CD1c-positive myeloid dendritic cell (primary cell): ENCODE measurements around the gene CACNB2.

Experiments
- DNase-seq: peaks from one replicate; pipeline ENCODE4 v3.0.0-alpha.2; 2016; ENCODE audit errors: extremely low spot score

CACNB2 gene

DNA sequence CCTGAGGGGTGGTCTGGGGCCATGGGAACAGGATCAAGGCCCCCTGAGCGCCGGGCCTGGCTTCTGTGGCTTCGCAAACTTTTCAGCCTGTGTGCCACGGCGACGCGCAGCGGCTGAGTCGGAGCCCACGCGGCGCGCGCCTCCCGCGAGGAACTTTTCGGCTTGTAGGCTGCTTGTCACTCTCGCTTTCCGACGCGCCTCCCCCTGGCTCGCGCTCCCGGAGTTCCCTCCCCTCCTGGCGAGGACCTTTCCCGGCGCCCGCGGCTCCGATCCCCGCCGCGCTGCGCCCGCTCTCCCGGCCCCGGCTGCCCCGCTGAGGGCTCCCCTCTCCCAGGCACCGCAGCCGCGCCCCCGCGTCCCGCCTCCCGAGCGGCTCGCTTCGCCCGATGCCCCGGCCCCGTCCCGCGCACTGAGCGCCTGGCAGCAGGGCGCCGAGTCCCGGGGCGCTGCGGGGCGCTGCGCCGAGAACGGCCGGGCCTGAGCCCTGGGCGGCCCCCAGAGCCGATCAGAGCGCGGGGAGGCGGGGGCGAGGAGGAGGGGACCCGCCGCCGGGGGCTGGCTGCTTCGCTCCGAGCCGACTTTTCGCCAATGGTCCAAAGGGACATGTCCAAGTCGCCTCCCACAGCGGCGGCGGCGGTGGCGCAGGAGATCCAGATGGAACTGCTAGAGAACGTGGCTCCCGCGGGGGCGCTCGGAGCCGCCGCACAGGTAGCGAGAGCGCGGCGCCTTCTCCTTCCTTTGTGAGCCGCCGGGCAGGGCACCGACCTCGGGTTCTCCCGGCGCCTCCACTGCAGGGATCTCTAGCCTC lies at the start of gene CACNB2:
Gene CACNB2 (plus strand): TSS at position 276 of the 808 bp plus-strand sequence.
- peak; percentile 7 for DNase-seq

DNA sequence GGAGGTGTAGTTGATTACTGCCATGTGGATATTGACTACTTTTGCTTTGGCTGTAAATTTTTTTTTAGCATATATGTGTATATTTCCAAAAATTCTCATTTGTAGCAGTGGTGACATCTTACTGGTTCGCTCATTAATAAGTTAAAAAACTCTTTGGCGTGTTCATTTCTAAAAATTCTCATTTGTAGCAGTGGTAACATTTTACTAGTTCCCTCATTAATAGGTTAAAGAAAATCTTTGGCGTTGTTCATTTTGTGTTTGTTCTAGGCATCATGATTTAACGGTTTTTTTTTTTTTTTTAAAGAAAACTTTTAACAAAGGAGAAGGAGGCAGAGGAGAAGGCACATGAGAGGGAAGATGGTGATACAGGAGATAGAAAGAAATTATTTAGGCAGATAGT lies 45.9 kb upstream of the CACNB2 start:
- DNase-seq, result no peak

DNA sequence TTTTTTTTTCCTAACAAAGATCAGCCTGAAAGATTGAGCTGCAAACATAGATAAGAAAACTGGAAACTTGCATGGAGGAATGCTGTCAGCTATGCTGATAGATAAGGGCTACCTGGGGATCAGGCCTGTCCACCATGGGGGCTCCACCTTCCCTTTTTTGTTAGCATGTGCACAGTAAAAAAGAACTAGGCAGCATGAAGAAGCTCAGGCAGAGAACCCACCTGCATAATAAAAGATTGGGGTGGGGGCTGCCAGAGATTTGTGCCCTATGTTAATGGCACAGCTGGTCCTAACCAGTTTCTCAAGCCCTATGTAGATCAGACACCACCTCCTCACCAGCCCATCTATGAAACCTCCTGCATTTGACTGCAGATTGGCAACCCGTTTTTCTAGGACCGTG lies 45.4 kb upstream of the CACNB2 start:
- no peak for DNase-seq

DNA sequence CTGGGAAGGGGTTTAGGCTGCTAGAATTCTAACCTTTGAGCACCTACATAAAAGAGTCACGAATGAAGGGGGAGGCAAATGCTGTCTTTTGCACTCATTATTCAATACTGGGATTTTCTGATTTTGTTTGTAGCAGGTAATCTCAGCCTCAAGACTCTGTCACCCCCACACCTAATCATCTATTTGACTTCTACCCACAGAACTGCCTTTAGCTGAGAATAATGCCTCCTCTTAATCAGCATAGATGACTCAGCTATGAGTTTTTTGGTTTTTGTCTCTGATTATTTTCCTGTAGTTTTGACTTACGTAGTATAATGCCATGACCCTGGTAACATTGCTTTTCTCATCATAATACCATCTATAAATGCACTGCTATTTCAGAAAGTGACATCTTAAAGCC lies 42.7 kb upstream of the CACNB2 start:
- no peak for DNase-seq

DNA sequence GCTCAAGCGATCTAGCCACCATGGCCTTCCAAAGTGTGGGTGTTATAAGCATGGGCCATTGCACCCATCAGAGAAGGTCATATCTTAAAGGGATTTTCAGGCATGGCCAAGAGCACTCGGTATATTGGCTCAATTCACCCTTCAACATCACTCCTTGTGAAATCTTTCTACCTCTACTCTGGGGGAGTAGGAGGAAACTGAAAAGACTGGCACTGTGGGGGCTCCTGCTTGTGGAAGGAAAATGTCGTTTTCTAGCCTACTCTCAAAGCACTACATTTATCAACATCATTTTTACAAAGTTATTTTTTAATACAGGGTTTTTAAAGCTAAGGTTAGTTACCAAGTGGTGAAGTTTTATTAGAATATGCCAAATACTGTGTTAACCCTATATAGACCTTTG lies 42.0 kb upstream of the CACNB2 start:
- no peak for DNase-seq

DNA sequence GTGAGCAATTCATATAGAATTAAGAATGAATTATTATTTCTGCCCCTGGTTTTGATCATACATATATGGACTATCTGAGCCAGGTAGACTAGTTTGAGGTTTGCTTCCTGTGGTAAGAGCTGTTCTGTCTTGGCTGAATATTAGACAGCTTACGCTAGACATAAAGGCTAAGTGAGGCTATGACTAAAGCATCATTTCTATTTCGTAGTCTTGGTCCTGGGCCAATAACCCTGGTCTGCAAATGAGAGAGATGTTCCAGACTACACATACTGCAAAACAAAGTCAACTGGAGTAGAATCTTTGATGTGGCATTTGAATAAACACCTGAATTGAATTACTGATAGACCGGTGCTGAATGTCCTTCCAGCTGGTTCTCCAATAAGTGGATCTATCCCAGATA lies 40.8 kb upstream of the CACNB2 start:
- no peak for DNase-seq

DNA sequence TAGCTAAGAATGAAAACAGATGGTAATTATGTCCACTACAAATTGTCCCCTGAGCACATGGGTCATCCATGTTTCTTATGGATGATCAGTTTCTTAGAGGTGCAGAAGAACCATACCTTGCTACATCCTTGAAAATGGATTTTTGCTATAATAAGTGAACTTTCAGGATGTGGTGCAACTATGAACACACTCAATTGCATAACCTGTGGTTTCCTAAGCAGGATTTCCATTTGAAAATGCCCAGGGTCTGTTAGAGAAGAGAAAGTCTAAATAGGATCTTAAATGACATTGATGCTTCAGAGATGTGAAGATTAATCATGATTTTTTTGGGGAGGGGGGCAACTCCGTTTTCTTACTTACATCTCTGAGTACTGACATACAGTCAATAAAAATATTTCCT lies 39.6 kb upstream of the CACNB2 start:
- peak; percentile 11 for DNase-seq

DNA sequence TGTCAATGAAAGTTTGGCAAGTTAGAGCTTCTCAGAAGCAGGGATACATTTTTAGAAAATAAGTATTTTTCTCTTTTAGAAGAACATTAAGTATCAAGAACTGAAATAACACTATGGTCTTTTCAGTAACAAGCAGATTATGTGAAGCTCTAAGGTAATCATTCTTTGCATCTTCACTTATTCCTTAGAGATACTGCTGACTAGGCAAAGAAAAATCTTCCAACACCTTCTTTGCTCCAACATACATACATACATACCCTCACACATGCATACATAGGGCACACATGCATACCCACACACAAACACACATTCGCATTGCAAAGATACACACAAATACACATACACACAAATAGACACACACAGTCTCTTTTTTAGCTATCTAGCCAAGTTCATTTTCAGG lies 37.8 kb upstream of the CACNB2 start:
- DNase-seq, result no peak

DNA sequence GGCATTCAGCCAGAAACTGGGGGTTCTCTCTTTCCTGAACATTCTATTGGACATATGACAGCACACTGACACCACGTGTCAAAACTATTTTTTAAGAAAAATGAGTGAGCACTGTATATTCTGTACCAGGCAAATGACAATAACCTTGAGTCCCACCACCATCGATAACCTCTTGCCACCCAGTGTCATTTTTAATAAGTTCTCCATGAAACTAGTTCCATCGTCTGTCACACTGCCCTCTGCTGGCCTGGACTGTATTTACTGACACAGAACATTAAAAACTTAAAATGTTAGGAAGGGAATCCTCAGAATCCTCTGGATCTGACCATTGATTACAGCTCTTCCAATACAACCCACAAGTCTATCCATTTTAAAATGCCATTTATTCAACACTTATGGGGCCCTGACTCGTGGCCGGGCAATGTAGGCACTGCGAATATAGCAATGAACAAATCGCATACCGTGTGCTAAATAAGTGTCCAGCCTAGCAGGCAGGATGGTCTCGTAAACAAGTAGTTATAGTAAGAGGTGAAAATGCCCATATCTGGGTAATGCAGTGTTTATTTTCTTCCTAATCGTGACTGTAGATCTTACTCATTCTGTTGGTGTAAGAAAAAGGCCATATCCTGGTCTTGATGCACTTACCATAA lies 35.9 kb upstream of the CACNB2 start:
- peak; percentile 66 for DNase-seq

DNA sequence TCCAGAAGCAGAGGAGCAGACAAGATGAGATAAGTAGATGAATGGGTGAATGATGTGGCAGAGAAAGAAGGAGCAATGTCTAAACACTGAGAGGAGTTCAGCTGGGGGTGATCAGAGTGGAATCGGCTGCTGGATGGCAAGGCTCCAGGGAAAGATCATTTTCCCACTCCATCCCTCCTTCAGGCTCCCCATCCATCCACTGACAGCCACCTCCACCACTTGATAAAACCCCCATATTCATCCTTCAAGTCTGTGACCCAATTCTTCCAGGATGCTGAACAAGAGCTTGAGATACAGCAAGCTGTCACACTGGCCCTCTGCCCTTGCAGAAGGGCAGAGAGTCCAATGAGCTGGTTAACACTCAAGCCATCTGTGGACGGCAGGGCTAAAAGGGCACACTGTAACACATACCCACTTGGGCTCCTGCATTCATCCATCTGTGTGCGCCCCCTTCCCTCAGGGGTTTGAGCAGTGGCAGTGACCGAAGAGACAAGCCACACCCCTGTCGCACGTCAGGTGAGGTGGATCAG lies 30.8 kb upstream of the CACNB2 start:
- no peak for DNase-seq

DNA sequence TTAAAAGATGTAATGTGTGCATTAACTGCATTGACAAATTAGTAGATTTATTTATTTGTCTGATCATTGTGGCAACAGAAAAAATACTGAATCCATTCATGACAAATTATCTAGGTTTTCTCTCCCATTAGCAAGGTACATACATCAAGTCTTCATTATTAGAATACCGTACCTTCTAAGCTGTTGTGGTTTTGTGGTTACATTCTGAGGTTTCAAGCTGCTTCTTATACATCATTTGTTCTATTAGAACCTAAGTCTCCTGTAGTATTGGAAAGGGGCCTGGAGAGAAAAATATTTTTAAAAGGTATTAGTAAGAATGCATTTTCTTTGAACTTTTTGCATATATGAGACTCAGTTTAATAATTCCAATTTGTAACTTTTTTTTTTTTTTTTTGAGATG lies 26.3 kb upstream of the CACNB2 start:
- no peak for DNase-seq

DNA sequence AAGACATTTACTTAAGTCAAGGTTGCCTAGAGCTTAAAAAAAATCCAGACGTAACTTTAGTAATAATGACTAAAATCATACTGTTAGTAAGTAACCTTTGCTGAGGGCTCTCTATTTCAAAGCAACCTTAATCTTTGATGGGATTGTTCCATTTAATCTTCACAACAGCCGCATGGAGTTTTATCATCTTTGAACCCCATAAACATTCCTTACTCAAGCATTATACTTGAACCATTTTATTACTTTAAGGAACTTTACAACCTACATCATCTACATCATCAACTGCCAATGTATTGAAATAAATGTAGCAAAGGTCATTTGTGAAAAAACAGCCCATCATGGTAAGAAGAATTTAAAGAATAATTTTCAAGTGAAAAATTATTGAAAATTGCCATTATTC lies 22.9 kb upstream of the CACNB2 start:
- no peak for DNase-seq

DNA sequence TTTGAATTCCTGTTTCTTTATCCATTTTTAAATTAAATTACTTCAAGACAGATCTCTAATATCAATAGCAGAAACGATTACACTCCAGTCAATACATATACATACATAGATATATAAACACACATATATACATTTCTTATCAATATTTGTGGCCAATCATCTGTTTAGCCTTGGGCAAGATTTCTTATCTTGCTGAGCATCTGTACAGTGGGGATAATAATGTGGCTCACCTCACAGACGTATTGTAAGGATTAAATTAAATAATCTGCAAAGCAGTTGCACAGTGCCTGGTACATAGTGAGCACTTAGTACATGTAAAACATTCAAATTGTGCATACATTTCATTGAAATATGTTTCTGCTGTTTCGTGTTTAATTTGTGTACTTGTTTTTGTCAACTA lies 17.5 kb upstream of the CACNB2 start:
- no peak for DNase-seq

DNA sequence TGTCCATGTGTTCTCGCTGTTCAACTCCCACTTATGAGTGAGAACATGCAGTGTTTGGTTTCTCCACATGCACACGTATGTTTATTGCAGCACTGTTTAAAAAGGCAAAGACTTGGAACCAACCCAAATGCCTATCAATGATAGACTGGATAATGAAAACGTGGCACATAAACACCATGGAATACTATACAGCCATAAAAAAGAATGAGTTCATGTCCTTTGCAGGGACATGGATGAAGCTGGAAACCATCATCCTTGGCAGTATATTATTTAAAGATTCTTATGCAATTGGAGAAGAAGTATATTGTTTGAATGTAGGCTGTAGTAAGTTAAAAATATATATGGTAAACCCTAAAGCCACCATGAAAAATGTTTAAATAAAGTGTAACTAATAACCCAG lies 7.2 kb upstream of the CACNB2 start:
- DNase-seq, result no peak

DNA sequence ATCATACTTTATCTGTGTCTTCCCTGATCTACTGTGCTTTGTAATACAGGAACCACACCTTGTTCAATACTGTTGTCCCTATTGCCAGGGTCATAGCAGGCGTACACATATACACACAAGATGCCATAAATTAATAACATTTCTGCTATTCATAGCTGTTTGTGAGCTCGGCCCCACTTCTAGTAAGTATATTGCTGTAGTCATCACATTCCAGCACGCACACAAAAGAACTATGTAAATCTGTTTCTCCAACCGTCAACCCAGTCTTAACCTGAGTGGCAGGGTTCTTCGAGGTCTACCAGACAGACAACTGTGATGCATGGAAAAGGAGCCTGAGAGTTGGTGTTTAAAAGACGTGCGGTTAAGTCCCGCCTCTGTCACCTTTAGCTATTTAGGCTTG lies 5.7 kb upstream of the CACNB2 start:
- DNase-seq, result no peak

DNA sequence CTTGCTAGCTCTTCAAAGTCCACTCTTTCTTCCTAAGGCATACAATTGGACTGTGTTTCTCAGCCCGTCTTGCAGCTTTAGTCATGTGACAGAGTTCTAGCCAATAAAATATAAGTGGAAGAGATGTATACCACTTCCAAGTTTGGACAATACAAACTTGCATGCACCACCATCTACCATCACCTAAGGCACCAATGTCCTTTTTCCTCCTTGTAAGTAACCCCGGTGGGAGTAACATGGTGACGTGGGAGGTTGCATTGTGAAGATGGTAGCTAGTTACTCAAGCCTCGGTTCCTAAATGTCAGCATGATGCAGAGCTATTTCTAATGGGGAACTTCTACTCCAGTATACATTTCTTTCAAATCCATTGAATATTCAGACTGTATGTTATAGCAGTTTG lies 5.3 kb upstream of the CACNB2 start:
- DNase-seq, result no peak

DNA sequence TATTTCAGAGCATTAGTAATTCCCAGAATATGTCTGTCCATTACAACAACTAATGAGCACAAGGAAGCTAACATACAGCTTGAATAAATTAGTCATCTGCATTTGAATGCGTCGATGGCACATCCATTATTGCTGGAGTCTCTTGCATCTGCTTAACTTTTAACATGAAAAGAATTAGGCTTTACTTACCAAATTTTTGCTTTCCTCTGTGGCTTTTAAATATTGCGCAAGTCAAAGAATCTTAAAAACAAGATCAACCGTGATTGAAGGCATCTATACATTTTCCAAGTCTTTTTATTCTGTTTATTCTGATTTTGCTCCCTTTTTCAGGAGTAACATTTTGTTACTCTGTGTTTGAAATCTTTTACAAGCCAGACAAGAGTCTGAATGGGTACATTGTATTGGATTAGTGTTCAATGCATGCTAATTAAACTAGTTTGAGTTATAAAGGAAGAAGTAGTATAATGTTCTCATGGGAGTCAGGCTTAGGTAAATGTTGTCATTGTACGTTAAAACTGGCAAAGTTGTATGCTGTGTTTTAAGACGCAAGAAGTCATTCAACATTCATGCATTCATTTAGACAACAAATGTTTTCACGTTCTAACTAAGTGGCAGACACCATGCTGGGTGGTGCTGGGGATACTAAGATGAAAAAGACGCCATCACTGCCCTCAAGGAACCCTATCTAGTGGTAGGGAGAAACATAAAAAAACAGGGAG lies 4.0 kb upstream of the CACNB2 start:
- no peak for DNase-seq

DNA sequence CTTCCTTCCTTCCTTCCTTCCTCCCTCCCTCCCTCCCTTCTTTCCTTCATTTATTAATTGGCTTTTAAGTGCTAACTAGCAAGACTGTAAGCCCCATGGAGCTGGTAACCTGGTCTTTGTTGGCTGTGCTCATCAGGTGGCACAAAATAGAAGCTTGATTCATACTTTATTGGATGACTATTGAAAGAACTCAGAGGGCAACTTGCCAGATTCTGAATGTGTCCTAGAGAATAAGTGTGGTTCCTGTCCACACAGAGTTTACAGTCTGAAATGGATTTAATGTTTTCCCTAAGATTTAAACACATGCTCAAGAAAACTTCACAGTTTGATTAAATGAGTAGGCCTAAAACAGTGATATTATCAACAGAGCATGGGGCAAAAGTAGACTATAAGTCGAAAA lies 3.1 kb upstream of the CACNB2 start:
- no peak for DNase-seq

DNA sequence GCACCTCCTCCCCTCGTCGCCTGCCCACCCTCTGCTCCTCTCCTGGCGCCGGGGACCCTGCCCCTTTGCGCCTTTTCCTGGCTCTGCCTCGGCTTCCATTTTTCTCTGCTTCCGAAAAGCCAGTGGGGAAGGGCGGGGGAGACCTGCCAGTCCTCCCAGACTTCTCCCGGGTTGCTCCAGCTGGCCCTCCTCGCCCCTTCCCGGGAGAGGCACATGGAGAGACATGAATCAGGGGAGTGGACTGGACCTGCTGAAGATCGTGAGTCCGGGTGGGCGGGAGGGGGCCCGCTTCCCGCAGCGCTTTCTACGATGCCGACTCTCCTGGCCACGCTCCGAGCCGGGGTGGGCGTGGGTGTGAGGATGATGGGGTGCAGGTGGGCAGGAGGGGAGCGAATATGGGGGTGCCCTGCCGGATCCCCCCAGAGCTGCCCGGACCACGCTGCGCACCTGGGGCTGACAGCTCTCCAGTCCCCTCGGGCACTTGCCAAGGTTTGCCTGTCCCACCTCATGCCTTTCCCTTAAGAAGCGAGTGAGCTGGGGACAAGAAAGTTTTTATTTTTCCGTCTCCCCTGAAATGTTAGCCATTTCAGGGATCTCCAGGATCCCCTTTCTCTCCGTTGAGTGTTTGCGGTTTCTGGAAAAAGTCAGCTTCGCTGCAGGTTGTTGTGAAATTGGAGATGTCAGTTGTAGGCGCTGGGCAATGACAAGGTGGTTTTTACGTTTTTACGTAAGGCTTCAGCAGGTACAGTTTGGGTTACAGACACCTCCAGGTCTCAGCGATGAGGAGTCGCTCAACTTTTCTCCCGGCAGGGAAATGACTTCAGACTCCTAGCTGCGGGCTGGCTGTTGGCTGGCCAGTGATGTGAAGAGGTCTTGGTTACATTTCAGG lies 977 bp downstream of the CACNB2 start:
- no peak for DNase-seq

DNA sequence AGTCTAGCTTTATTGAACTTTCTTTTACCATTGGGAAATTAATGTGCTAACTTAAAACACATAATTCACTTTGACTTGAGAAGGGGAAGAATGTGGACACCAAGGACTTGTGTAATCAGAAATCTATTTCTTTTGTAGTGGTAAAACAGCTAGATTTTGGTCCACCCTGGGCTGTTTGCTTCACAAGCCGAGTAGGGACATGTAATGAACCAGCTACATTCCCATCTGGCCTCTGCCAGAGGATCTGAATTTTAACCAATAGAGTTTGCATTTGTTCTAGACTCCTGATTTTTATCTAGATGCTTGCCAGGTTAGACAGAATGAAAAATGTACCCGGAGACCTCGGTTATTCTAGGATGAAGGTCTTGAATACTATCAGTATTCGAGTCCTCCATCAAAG lies 1.9 kb downstream of the CACNB2 start:
- no peak for DNase-seq

DNA sequence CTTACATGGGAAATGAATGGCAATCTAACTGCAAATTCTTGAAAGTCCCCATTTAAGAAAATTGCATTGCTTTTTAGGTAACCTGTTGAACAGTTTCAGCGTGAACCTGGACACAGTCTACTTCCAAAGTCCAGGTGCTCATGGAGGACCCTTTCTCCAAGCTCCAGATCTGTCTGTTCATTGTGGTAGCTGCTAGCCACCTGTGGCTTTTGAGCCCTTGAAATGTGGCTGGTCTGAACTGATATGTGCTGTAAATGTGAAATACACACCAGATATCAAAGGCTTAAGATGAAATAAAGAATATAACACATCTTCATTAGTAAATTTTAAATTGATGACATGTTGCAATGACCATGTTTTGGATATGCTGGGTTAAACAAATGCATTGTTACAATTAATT lies 4.2 kb downstream of the CACNB2 start:
- no peak for DNase-seq

DNA sequence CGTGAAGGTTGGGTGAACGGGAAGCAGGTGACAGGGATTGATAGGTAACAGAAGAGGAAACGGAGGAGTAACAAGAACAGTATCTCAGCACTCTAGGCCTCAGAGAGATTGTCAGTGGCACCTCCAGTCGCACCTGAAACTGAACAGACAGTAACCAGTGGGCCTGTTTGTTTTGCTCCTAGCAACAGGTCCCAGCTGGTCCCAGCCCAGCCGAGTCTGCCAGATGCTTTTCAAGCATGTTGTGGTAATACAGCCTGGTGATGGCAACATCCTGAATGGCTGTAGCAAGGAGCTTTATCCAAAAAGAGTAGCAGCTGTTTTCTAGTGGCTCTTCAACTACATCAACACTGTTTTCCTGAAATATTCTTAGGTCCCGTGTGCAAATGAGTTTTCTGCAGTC lies 4.7 kb downstream of the CACNB2 start:
- no peak for DNase-seq
